Spleen (tissue), 7 donors: ENCODE results near the gene TBC1D16.

Source experiments
- POLR2AphosphoS5 ChIP-seq, 3 donors: sonication (generic); formaldehyde crosslinking; IDR thresholded peaks; one replicate each; pipeline ENCODE4 v1.5.1; 2017; ENCODE audit warnings: antibody characterized with exemption in 3 of 3
- TF ChIP-seq, protein P1 (sequence below), 11 experiments: fragments of 200-600 bp in 7 of 11; fragments of 450-650 bp in 4 of 11; sonication (generic) in 4 of 11; IDR thresholded peaks in 8 of 11; conservative IDR thresholded peaks in 3 of 11; 1 replicate in 7 of 11; 2 replicates in 4 of 11; pipeline versions ENCODE4 v1.4.0 to v1.8.0; 2016 to 2021; ENCODE audit warnings: antibody characterized with exemption in 11 of 11, inconsistent platforms in 4 of 11, mild to moderate bottlenecking in 1 of 11
- donor health status: DM: no; HTN: no; CAD: no; lungs with moderate emphysema.
- donor health status: DM: no; HTN: no; CAD: no.
- donor health status: DM: no; HTN: no; CAD: no.

DNA sequence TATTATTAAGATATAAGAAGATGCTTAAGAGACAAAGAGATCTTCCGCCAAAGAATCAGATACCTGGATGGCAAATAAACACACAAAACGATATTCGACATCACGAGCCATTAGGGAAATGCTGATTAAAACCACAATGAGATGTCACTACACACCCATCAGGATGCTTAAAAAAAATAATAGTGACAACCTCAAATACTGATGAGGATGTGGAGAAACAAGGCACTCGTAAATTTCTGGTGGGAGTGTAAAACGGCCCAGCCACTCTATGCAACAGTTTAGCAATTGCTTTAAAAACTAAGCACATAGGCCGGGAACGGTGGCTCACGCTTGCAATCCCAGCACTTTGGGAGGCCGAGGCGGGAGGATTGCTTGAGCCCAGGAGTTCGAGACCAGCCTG is 39.4 kb downstream of the TBC1D16 start:
- TF ChIP-seq POLR2AphosphoS5 (IDR thresholded peaks at IDR 0.05), result no peak
- TF ChIP-seq, protein P1, sequence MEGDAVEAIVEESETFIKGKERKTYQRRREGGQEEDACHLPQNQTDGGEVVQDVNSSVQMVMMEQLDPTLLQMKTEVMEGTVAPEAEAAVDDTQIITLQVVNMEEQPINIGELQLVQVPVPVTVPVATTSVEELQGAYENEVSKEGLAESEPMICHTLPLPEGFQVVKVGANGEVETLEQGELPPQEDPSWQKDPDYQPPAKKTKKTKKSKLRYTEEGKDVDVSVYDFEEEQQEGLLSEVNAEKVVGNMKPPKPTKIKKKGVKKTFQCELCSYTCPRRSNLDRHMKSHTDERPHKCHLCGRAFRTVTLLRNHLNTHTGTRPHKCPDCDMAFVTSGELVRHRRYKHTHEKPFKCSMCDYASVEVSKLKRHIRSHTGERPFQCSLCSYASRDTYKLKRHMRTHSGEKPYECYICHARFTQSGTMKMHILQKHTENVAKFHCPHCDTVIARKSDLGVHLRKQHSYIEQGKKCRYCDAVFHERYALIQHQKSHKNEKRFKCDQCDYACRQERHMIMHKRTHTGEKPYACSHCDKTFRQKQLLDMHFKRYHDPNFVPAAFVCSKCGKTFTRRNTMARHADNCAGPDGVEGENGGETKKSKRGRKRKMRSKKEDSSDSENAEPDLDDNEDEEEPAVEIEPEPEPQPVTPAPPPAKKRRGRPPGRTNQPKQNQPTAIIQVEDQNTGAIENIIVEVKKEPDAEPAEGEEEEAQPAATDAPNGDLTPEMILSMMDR (IDR thresholded peaks at IDR 0.05 in 8 of 11, conservative IDR thresholded peaks at IDR 0.05 in 3 of 11), result no peak
